SKM-1 (cell line): ENCODE measurements around the gene SELP.
"Not testable (repeated sequence)": the region's sequence is repeated elsewhere in the genome, so short reads cannot be mapped to it uniquely, and the experiment has no call there.

Experiments
- DNase-seq: peaks from one replicate; lab custom pipeline; 2025; ENCODE audit not compliant: unreplicated experiment; lab: John Stamatoyannopoulos, UW

Gene SELP

DNA sequence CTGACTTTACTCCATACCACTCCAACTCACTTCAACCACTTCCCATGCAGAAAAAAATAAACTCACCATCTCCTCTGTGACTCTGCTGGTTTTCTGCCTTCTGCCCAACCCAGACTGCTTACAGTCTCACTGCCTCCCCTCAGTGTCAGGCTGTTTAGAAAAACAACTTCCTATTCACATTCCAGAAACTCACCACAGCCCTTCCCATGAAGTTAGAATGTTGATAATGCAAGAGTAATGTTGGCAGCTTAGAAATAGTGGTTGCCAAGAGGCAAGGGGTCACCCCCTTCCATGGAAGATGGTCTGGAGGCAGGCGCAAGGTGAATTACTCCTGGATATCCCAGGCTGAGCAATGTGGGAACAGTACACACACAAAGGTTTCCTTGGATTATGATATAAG, at the start of gene SELP:
Gene SELP (minus strand): TSS at position 119 of the 400 bp plus-strand sequence. CDS start 50 bp downstream, at position 69.
- DNase-seq = no peak

DNA sequence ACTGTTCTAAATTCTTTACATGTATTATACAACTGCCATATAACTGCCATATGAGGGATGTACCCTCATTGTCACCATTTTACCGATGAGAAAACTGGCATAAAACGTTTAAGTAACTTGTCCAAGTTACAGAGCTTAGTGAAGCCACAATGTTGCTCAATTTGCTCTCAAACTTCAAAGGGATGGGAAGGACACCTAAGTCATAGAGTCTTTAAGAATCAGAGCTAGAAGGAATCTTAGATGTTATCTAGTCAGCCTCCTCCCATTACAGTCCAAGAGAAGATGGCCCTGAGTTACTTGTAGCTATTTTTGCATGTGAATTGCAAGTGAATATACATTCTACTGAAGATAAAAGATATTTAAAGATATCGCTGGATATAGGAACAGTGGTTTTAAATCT, 49.8 kb upstream of the SELP start:
- DNase-seq = no peak

DNA sequence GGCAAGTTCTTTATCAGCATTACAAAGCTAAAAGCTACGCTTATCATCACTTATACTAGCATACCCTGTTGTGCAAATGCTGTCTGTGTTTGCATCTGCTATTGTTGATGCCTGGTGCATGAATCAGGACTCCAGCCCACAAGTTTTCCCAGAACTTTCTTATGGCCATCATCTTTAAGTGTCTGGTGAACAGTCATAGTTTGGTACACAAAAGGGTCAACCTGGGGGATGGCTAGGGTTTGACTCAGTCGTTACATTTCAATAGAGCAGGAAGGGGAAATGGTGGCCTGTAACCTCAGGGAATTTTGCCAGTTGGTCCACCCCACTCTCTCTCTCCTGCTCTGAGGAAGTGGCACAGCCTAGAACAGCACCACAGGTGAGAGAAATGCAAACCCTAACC, 46.1 kb upstream of the SELP start:
- no peak for DNase-seq

DNA sequence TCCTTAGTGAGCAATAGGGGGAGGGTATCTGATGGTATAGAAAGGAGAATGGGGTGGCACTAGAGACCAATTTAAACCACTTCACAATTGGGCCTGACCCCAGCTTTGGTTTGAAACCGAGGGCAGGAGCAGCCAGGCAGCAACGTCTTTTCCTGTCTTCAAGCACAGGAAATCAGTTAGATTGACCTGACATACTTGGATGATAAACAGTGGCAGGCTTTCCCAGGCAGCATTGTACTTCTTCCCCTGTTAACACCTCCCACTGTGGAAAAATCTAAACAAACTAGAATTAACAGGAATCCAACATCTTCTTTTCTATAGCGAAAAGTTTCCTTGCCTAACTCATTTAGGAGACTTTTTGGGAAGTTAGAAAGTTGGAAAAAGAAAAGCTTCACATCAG, 40.9 kb upstream of the SELP start:
- DNase-seq = no peak

DNA sequence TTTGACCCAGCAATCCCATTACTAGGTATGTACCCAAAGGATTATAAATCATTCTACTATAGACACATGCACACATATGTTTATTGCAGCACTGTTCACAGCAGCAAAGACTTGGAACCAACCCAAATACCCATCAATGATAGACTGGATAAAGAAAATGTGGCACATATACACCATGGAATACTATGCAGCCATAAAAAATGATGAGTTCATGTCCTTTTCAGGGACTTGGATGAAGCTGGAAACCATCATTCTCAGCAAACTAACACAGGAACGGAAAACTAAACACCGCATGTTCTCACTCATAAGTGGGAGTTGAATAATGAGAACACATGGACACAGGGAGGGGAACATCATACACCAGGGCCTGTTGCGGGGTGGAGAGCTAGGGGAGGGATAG, 40.3 kb upstream of the SELP start:
- not testable (repeated sequence) for DNase-seq

DNA sequence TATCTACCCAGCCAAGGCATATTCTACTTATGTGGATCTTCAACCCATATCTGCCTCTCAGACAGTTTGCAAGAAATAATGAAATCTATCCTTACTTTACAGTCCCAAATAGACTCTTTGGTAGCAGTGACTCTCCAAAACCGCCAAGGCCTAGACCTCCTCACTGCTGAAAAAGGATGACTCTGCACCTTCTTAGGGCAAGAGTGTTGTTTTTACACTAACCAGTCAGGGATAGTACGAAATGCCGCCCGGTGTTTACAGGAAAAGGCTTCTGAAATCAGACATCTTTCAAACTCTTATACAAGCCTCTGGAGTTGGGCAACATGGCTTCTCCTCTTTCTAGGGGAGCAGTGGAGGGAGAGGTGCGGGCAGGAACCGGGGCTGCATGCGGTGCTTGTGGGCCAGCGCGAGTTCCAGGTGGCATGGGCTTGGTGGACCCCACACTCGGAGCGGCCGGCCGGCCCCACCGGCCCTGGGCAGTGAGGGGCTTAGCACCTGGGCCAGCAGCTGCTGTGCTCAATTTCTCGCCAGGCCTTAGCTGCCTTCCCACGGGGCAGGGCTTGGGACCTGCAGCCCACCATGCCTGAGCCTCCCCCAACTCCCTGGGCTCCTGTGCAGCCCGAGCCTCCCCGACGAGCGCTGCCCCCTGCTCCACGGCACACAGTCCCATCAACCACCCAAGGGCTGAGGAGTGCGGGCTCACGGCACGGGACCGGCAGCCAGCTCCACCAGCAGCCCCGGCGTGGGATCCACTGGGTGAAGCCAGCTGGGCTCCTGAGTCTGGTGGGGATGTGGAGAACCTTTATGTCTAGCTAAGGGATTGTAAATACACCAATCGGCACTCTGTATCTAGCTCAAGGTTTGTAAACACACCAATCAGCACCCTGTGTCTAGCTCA, 38.0 kb upstream of the SELP start:
- DNase-seq = not testable (repeated sequence)

DNA sequence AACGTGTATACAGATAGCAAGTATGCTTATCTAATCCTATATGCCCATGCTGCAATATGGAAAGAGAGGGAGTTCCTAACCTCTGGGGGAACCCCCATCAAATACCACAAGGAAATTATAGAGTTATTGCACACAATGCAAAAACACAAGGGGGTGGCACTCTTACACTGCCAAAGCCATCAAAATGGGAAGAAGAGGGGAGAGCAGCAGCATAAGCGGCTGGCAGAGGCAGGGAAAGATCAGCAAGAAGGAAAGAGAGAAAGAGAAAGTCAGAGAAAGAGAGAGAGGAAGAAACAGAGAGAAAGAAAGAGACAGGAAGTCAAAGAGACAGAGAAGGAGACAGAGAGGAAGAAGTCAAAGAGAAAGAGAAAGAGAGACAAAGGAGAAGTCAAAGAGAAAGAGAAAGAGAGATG, 37.3 kb upstream of the SELP start:
- DNase-seq = not testable (repeated sequence)

DNA sequence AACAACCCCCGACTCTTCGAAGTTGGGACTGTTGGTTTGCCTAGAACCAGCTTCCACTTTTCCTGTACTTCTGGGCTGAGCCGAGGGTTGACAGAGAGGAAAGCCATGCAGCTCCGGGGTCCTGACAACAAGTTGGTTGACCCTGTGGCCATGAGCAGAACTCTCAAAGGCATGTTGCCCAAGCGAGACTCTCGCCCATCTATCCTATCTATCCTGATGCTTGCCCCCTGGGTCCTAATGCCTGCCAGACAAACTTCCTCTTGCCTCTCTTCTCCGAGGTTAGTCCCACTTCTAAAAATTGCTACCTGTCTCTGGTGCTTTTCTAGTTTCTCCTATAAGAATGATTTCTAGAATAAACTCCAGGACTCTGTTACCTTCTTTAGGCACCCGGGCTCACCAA, 32.8 kb upstream of the SELP start:
- not testable (repeated sequence) for DNase-seq

DNA sequence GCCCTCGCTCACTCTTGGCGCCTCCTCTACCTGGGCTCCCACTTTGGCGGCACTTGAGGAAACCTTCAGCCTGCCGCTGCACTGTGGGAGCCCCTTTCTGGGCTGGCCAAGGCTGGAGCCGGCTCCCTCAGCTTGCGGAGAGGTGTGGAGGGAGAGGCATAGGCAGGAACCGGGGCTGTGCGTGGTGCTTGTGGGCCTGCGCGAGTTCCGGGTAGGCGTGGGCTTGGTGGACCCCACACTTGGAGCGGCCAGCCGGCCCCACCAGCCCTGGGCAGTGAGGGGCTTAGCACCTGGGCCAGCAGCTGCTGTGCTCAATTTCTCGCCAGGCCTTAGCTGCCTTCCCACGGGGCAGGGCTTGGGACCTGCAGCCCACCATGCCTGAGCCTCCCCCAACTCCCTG, 31.1 kb upstream of the SELP start:
- not testable (repeated sequence) for DNase-seq

DNA sequence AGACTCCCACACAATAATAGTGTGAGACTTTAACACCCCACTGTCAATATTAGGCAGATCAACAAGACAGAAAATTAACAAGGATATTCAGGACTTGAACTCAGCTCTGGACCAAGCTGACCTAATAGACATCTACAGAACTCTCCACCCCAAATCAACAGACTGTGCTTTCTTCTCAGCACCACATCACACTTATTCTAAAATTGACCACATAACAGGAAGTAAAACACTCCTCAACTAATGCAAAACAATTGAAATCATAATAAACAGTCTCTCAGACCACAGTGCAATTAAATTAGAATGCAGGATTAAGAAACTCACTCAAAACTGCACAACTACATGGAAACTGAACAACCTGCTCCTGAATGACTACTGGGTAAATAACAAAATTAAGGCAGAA, 28.9 kb upstream of the SELP start:
- not testable (repeated sequence) for DNase-seq

DNA sequence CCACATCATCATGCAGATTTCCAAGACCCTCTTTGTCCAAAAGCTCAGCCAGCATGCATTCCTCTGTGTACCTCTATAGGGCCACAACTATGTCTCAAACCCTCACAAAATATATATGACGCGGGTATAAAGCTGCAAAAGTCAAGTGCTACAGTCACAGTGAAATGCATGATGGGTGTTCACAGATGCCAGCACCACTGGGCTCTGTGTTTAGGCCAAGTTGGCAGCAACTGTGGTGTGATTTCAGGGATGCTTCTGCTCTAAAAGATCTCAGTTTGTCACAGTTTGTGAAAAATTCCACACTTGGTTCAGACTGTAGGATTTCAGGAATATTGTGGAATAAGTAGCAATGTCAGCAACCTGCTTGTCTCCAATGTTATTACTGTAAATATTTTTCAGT, 23.9 kb upstream of the SELP start:
- DNase-seq = no peak

DNA sequence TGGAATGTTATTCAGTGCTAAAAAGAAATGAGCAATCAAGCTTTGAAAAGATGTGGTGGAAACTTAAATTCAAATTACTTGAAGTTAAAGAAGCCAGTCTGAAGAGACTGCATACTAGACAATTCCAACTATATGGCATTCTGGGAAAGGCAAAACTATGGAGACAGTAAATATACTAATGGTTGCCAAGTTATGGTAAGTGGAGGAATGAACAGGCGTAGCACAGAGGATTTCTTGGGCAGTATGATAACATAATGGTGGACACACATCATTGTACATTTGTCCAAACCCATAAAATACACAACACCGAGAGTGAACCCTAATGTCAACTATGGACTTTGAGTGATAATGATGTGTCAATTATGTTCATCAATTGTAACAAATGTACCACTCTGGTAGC, 21.1 kb upstream of the SELP start:
- no peak for DNase-seq

DNA sequence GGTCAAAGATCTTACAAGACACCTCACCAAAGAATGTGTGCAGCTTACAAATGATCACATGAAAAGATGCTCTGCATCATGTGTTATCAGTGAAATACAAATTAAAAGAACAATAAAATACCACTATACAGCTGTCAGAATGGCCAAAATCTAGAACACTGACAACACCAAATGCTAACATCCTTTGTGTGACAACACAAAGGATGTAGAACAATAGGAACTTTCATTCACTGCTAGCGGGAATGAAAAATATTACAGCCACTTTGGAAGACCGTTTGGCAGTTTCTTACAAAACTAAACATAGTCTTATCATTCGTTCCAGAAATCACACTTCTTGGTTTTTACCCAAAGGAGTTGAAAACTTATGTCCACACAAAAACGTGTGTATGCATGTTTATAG, 20.6 kb upstream of the SELP start:
- no peak for DNase-seq

DNA sequence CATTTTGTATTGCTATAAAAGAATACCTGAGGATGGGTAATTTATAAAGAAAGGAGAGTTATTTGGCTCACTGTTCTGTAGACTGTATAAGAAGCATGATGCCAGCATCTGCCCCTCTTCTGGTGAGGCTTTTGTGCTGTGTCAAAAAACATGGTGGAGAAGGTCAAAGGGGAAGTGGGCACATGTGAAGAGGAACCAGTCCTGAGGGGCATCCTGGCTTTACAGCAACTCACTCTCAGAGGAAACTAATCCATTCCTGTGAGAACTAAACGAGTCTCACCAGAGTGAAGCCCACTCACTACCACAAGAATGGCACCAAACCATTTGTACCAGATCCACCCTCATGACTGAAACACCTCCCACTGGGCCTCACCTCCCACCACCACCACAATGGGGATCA, 18.8 kb upstream of the SELP start:
- DNase-seq = no peak

DNA sequence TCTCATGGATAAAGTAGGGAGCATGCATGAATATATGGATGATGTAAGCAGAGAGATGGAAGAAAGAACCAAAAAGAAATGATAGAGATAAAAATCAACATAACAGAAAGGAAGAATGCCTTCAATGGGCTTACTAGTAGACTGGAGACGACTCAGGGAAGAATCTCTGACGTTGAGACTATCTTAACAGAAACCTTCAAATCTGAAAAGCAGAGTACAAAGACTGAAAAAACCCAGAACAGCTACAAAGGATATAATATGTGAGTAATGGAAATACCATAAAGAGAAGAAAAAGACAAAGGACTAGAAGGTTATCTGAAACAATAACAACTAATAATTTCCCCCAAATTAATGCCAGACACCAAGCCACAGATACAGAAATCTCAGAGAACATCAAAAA, 18.3 kb upstream of the SELP start:
- no peak for DNase-seq

DNA sequence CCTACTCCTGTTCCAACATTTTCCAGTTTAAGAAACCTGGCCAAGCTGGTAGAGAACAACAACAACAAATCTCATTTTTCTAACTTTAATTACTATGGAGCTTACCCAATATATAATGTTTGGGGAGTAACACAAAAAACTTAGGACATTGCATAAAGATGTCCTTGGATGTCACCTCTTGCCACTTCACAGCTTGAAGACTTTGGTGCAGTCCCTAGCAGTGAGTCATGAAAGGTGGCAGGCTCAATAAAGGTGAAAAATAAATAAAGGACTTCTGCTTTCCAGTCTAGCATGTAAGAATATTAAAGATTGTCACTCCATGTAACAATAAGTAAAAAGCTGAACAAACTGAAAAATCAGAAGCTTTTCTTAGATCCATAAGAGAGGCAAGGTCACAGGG, 17.6 kb upstream of the SELP start:
- no peak for DNase-seq

DNA sequence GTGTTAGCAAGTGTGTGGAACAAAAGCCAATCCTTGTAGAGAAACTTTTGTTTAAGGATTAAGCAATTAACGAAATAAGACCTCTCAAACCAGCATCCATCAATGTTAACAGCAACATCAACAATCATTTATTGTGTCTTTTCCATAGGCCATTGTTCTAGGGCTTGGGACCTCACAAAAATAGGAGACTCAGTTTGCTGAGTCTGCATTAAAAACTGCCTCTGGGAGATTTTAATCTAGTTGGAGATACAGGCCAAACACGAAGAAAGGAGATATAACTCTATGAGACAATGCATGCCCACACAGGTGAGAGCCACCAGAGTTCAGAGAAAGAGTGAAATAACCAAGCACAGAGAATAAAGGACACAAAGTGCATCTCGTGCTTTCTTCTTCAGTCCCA, 14.4 kb upstream of the SELP start:
- no peak for DNase-seq

DNA sequence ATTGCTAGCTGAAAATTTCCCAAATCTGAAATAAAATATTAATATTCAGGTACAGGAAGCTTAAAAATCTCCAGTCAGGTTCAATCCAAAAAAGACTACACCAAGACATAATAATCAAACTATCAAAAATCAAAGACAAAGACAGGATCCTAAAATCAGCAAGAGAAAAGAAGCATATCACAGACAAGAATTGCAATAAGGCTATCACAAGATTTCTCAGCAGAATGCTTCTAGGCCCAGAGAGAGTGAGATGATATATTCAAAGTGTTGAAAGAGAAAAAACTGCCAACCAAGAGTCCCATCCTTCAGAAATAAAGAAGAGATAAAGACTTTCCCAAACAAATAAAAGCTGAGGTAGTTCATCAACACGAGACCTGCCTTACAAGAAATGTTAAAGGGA, 5.0 kb upstream of the SELP start:
- no peak for DNase-seq

DNA sequence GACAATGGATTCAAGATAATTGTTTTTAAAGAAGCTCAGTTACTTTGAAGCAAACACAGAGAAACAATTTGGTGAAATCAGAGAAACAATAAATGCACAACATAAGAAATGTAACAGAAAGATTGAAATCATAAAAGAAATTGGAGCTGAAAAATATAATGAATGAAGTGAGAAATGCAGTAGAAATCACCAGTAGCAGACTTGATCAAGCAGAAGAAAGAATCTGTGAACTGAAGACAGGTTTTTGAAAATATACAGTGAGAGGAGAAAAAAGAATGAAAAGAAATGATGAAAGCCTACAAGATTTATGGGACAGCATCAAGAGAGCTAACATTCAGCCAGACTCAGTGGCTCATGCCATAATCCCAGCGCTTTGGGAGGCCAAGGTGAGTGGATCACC, 4.2 kb upstream of the SELP start:
- DNase-seq = no peak

DNA sequence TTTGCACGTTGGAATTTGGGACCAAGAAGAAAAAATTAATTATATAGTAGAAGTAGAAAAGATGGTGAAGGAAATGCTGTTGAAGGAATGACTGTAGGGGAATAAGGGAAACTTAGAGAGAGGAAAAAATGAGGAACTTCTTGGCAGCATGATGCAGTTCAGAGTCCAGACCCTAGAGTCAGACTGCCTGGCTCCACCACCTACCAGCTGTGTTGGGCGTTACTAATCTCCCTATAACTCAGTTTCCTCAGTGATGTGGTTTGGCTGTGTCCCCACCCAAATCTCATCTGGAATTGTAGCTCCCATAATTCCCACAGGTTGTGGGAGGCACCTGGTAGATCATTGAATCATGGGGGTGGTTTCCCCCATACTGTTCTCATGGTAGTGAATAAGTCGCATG, 1.3 kb upstream of the SELP start:
- DNase-seq = no peak

DNA sequence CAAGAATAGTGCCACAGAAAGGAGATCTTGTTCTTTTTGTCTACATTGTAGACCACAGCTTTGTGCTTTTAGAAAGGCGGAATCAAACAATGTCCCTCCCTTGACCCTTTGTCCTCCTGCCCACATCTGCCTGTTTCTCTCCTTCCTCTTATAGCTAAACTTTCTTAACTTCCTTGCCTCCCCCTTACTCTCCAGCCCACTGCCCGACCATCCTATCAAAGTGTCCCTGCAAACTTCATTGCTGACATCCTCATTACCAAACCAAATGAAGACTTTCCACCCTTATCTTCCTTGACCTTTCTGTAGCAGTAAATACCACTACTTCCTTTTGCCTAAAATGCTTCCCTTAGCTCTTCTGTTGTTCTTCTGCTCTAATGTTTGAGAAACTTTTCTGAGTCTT, 5.0 kb downstream of the SELP start:
- DNase-seq = peak; percentile 36

DNA sequence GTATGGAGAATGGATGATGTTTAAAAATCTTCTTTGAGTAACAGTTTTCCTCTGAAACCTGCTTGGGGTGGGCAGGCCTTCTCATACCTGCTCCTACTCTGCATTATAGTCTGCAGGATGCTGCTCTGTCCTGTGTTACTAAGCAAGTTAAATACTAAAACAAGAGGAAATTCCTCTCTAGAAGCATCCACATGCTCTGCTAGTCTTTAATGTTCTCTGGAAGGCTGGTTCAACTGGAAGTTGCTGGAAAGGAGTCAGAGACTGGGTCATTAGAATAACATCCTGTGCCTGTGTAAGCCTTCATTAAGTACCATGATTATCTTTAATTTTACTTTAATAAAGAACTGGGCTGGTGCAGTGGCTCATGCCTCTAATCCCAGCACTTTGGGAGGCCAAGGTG, 5.8 kb downstream of the SELP start:
- DNase-seq = no peak
